ENCODE results near the gene REEP1. TPM values are rescaled to one million over a fixed set of nuclear protein-coding genes. Genes with fewer than 3 reads are reported as not detected.

REEP1 gene
- total and polyA plus RNA-seq, 9 of the 15 experiments (the other 6 are each of a cell fraction or from before 2014, with no cell fraction given), result 0.11 to 0.67 (median 0.13) TPM

GRCh38 chr2:86201671-86202335 lies 135.6 kb downstream of the REEP1 start (continued):
- TF ChIP-seq TEAD1 (CRISPR knock-in tag; IDR thresholded peaks at IDR 0.05) (no peak), MTA3 (IDR thresholded peaks at IDR 0.05; ENCODE audit: borderline replicate concordance) (peak; percentile 50; the same call in 1 of the 2 replicates), ZBTB2 (IDR thresholded peaks at IDR 0.05) (peak; percentile 28; the same call in 1 of the 2 replicates), FOXA3 (CRISPR knock-in tag; conservative IDR thresholded peaks at IDR 0.05 in 1 of 2, IDR thresholded peaks at IDR 0.05 in 1 of 2) (no peak), ZKSCAN8 (CRISPR knock-in tag; IDR thresholded peaks at IDR 0.05) (0 out of 2 replicates have a peak, but pooled peaks have one; percentile 19), PTBP1 (IDR thresholded peaks at IDR 0.05; ENCODE audit: low read depth, low read length) (no peak), ZNF644 (tag; IDR thresholded peaks at IDR 0.05; ENCODE audit: low read depth) (no peak), XRCC3 (IDR thresholded peaks at IDR 0.05) (no peak), SOX6 (IDR thresholded peaks at IDR 0.05) (peak; percentile 63), IFI16 (CRISPR knock-in tag; IDR thresholded peaks at IDR 0.05) (no peak), ATF7 (IDR thresholded peaks at IDR 0.05) (0 out of 2 replicates have a peak, but pooled peaks have one; percentile 45), TFE3 (CRISPR knock-in tag; IDR thresholded peaks at IDR 0.05) (peak; percentile 94), ZEB2 (IDR thresholded peaks at IDR 0.05) (no peak), ZNF398 (CRISPR knock-in tag; IDR thresholded peaks at IDR 0.05) (no peak), HNRNPK (IDR thresholded peaks at IDR 0.05; ENCODE audit: low read depth, low read length, poor library complexity, severe bottlenecking) (no peak), HES1 (IDR thresholded peaks at IDR 0.05; ENCODE audit: low read depth) (no peak), NCOA4 (IDR thresholded peaks at IDR 0.05; ENCODE audit: partially characterized antibody) (no peak), FOXK1 (CRISPR knock-in tag; IDR thresholded peaks at IDR 0.05; ENCODE audit: borderline replicate concordance) (no peak), POLR2AphosphoS5 (IDR thresholded peaks at IDR 0.05; ENCODE audit: control insufficient read depth, insufficient read depth, low read depth, low read length) (no peak), E2F3 (CRISPR knock-in tag; IDR thresholded peaks at IDR 0.05) (no peak), ZNF699 (CRISPR knock-in tag; IDR thresholded peaks at IDR 0.05; ENCODE audit: insufficient replicate concordance) (no peak), ETV6 (IDR thresholded peaks at IDR 0.05; ENCODE audit: borderline replicate concordance in 1 of 2, low read depth in 2 of 2, low read length in 1 of 2) (no peak), ETV6 (CRISPR knock-in tag; IDR thresholded peaks at IDR 0.05; ENCODE audit: borderline replicate concordance) (no peak), ZNF384 (IDR thresholded peaks at IDR 0.05; ENCODE audit: low read depth, low read length) (peak; percentile 71; the same call in 1 of the 2 replicates)
